GM23338 (cell line): Measurements from ENCODE around the gene SLC35F6. TPM values are rescaled to one million over a fixed set of nuclear protein-coding genes. Genes with fewer than 3 reads are reported as not detected.

Source experiments
- ATAC-seq: fragments of 200-7000 bp; cut with Tn5 transposase; 3 replicates; pipeline ENCODE4 v1.9.1; 2020
- DNase-seq: peaks from one replicate; pipeline ENCODE4 v3.0.0-alpha.2; 2015; ENCODE audit warnings: low spot score
- H2AFZ ChIP-seq: fragments of 200-600 bp; sonication (generic); 2 replicates; pipeline ENCODE4 v1.8.0; 2016; ENCODE audit warnings: antibody characterized with exemption, mild to moderate bottlenecking, moderate library complexity
- H3F3A ChIP-seq: fragments of 200-600 bp; sonication (generic); replicated peaks from 2 replicates; pipeline ENCODE4 v1.8.0; 2017; ENCODE audit warnings: antibody characterized with exemption, mixed run types, low read depth
- H3K27ac ChIP-seq: fragments of 200-600 bp; sonication (generic); 2 replicates; pipeline ENCODE4 v1.6.1; 2016; ENCODE audit warnings: low read depth
- H3K27me3 ChIP-seq: fragments of 200-600 bp; sonication (generic); 2 replicates; pipeline ENCODE4 v1.8.0; 2016; ENCODE audit warnings: mild to moderate bottlenecking, mixed run types, moderate library complexity; ENCODE audit not compliant: insufficient read depth
- H3K36me3 ChIP-seq: fragments of 200-600 bp; sonication (generic); 2 replicates; pipeline ENCODE4 v1.8.0; 2016; ENCODE audit warnings: mild to moderate bottlenecking; ENCODE audit not compliant: insufficient read depth
- H3K4me1 ChIP-seq: fragments of 200-600 bp; sonication (generic); 2 replicates; pipeline ENCODE4 v1.8.0; 2016; ENCODE audit warnings: mild to moderate bottlenecking, moderate library complexity; ENCODE audit not compliant: insufficient read depth
- H3K4me2 ChIP-seq: fragments of 200-600 bp; sonication (generic); 2 replicates; pipeline ENCODE4 v1.7.1; 2017; ENCODE audit warnings: mixed run types
- H3K4me3 ChIP-seq: fragments of 200-600 bp; sonication (generic); 2 replicates; pipeline ENCODE4 v1.6.1; 2016; ENCODE audit warnings: mixed run types
- H3K79me2 ChIP-seq: fragments of 200-600 bp; sonication (generic); replicated peaks from 2 replicates; pipeline ENCODE4 v1.8.0; 2017; ENCODE audit warnings: mild to moderate bottlenecking; ENCODE audit not compliant: insufficient read depth
- H3K9me2 ChIP-seq: fragments of 200-600 bp; sonication (generic); 2 replicates; pipeline ENCODE4 v1.8.0; 2017; ENCODE audit not compliant: insufficient read depth
- H4K20me1 ChIP-seq: fragments of 200-600 bp; sonication (generic); replicated peaks from 2 replicates; pipeline ENCODE4 v1.8.0; 2017; ENCODE audit warnings: mild to moderate bottlenecking; ENCODE audit not compliant: insufficient read depth
- H3K27ac Mint-ChIP-seq: 2 replicates; pipeline ENCODE4 v1.8.0; 2020; ENCODE audit warnings: inconsistent platforms, mild to moderate bottlenecking, moderate library complexity, mixed read lengths
- H3K27me3 Mint-ChIP-seq: 3 replicates; pipeline ENCODE4 v1.8.0; 2022; ENCODE audit warnings: low read depth, mild to moderate bottlenecking, moderate library complexity, mixed read lengths, inconsistent platforms; ENCODE audit not compliant: insufficient read depth, poor library complexity
- H3K36me3 Mint-ChIP-seq: 3 replicates; pipeline ENCODE4 v1.8.0; 2021; ENCODE audit warnings: low read depth, mild to moderate bottlenecking, inconsistent platforms, moderate library complexity, mixed read lengths
- H3K4me1 Mint-ChIP-seq: 3 replicates; pipeline ENCODE4 v1.8.0; 2020; ENCODE audit warnings: mild to moderate bottlenecking, inconsistent platforms, mixed read lengths
- H3K4me3 Mint-ChIP-seq: 3 replicates; pipeline ENCODE4 v1.8.0; 2021; ENCODE audit warnings: moderate library complexity, mild to moderate bottlenecking, inconsistent platforms, mixed read lengths
- H3K9me3 Mint-ChIP-seq: 3 replicates; pipeline ENCODE4 v1.8.0; 2020; ENCODE audit warnings: moderate library complexity, mild to moderate bottlenecking, inconsistent platforms, mixed read lengths
- CREB1 ChIP-seq: fragments of 250-450 bp; sonication (Bioruptor Pico); IDR thresholded peaks from 2 replicates; pipeline ENCODE4 v1.5.0; 2020; ENCODE audit warnings: low read depth, mild to moderate bottlenecking, moderate library complexity
- CTCF ChIP-seq, 2 experiments: fragments of 200-600 bp in 1 of 2; sonication (generic) in 1 of 2; conservative IDR thresholded peaks; 2 replicates each; pipeline versions ENCODE4 v1.5.1 to v1.6.1; 2016 to 2017; ENCODE audit warnings: antibody characterized with exemption in 2 of 2, low read depth in 2 of 2, mild to moderate bottlenecking in 2 of 2, moderate library complexity in 1 of 2
- ETS1 ChIP-seq: IDR thresholded peaks from 2 replicates; pipeline ENCODE4 v1.6.1; 2016; ENCODE audit warnings: antibody characterized with exemption
- EZH2 ChIP-seq: fragments of 200-600 bp; sonication (generic); IDR thresholded peaks from one replicate; pipeline ENCODE4 v1.8.0; 2017; ENCODE audit warnings: antibody characterized with exemption, mild to moderate bottlenecking, low read depth; ENCODE audit not compliant: unreplicated experiment
- EZH2phosphoT487 ChIP-seq: fragments of 200-600 bp; sonication (generic); IDR thresholded peaks from one replicate; pipeline ENCODE4 v1.8.1; 2018; ENCODE audit warnings: antibody characterized with exemption; ENCODE audit not compliant: unreplicated experiment
- JUNB ChIP-seq: IDR thresholded peaks from one replicate; pipeline ENCODE4 v1.6.1; 2016; ENCODE audit warnings: antibody characterized with exemption; ENCODE audit not compliant: unreplicated experiment
- NANOG ChIP-seq: IDR thresholded peaks from 2 replicates; pipeline ENCODE4 v1.6.1; 2016; ENCODE audit warnings: antibody characterized with exemption, borderline replicate concordance
- POLR2AphosphoS5 ChIP-seq: IDR thresholded peaks from 2 replicates; pipeline ENCODE4 v1.6.1; 2016; ENCODE audit warnings: antibody characterized with exemption, low read depth
- REST ChIP-seq: IDR thresholded peaks from one replicate; pipeline ENCODE4 v1.6.1; 2018; ENCODE audit warnings: antibody characterized with exemption; ENCODE audit not compliant: unreplicated experiment
- STAT1 ChIP-seq: IDR thresholded peaks from one replicate; pipeline ENCODE4 v1.6.1; 2016; ENCODE audit warnings: antibody characterized with exemption; ENCODE audit not compliant: unreplicated experiment
- ZNF114 ChIP-seq: fragments of 250-450 bp; sonication (Bioruptor Pico); IDR thresholded peaks from 2 replicates; pipeline ENCODE4 v1.5.0; 2020; ENCODE audit warnings: mild to moderate bottlenecking, moderate library complexity
- ZNF331 ChIP-seq: fragments of 250-450 bp; sonication (Bioruptor Pico); IDR thresholded peaks from 2 replicates; pipeline ENCODE4 v1.5.0; 2020; ENCODE audit warnings: low read depth, mild to moderate bottlenecking, moderate library complexity
- ZNF462 ChIP-seq: fragments of 250-450 bp; sonication (Bioruptor Pico); IDR thresholded peaks from 2 replicates; pipeline ENCODE4 v1.5.0; 2020; ENCODE audit warnings: mild to moderate bottlenecking, moderate library complexity
- polyA plus RNA-seq: library from polyadenylated mRNA; unstranded; fragments of >200 nt; fragmentation: Nextera tagmentation; extraction: Ambion mirVana; gene quantifications from 2 replicates; pipeline ENCODE4 v1.2.1, GENCODE V29; 2016
- total RNA-seq: library from RNA; depleted of rRNA; stranded (reverse); fragments of >200 nt; shearing (Covaris generic); gene quantifications from 2 replicates; pipeline ENCODE4 v1.2.3, GENCODE V29; 2014

The SLC35F6 gene
- total and polyA plus RNA-seq, 2 experiments from 2014 or later = 6.0 to 15.0 TPM

GRCh38 chr2:26807788-26808460, 43.8 kb downstream of the SLC35F6 start:
- TF ChIP-seq CTCF (conservative IDR thresholded peaks at IDR 0.05; ENCODE audit: low read depth in 2 of 2) (no peak), CREB1 (CRISPR knock-in tag) (no peak), ETS1 (no peak), EZH2phosphoT487 (no peak), REST (no peak), ZNF114 (CRISPR knock-in tag) (no peak), NANOG (no peak), JUNB (no peak), ZNF462 (CRISPR knock-in tag) (no peak), POLR2AphosphoS5 (no peak), EZH2 (no peak), ZNF331 (CRISPR knock-in tag) (no peak), STAT1 (no peak)
- no peak overlapping the region for H3K27ac Mint-ChIP-seq
- Histone ChIP-seq H3K36me3 (no peaks in the 10 kb centered on the region), H3K4me3 (no peak overlapping the region), H3K27me3 (no peaks in the 10 kb centered on the region), H4K20me1 (no peaks in the 10 kb centered on the region), H3F3A (no peaks in the 10 kb centered on the region), H3K4me1 (no peaks in the 10 kb centered on the region), H3K79me2 (no peaks in the 10 kb centered on the region), H3K4me2 (no peak overlapping the region), H3K27ac (no peak overlapping the region), H3K9me2 (peaks cover 3% of the 10 kb centered on the region; the same call in 1 of the 2 replicates), H2AFZ (no peak overlapping the region)
- peak; percentile 34; the same call in 2 of the 3 replicates for ATAC-seq
- no peaks in the 10 kb centered on the region for H3K9me3 Mint-ChIP-seq
- no peaks in the 10 kb centered on the region for H3K36me3 Mint-ChIP-seq
- H3K4me1 Mint-ChIP-seq = no peaks in the 10 kb centered on the region
- DNase-seq = peak; percentile 22
- H3K4me3 Mint-ChIP-seq = no peak overlapping the region
- peaks cover 12% of the 10 kb centered on the region for H3K27me3 Mint-ChIP-seq
